NK-92 (cell line): Measurements from ENCODE around the gene NUP88.
"Not testable (repeated sequence)": the region's sequence is repeated elsewhere in the genome, so short reads cannot be mapped to it uniquely, and the experiment has no call there.

Source experiments
- DNase-seq: peaks from one replicate; lab custom pipeline; 2025; ENCODE audit not compliant: unreplicated experiment; lab: John Stamatoyannopoulos, UW

The NUP88 gene

DNA sequence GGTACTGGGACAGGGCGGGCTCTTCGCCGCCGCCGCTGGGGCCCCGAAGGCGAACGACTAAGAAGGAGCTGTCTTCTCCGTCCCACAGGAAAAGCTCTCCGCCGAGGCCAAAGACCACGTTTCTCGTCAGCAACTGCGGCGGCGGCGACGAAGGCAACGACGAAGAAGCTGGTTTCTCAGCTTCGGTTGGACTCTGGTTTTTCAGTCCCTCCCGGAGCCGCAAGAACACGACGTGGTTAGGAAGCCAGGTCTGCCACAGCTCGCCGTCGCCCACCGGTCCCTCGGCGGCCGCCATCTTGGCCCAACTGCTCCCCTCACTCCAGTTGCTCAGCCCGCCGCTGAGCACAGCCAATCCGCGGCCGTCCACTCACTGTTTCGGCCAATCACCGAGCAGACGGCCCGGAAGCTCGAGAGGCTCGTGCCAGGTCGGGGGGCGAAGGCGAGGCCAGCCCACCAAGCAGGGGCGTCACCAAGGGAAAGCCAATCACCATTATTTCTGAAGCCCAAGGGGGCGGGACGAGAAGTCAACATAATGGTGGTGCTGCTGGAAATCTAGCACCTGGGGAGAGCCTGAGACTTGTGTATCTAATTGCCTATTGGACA, at the start of gene NUP88:
TSS of gene NUP88 (minus strand) at position 307 of the 603 bp plus-strand sequence. CDS start at position 295, 12 bp downstream.
- DNase-seq, result peak; percentile 74

- no peak for DNase-seq
Measured at GRCh38 chr17:5468075-5468473, 48.6 kb upstream of the NUP88 start.

DNA sequence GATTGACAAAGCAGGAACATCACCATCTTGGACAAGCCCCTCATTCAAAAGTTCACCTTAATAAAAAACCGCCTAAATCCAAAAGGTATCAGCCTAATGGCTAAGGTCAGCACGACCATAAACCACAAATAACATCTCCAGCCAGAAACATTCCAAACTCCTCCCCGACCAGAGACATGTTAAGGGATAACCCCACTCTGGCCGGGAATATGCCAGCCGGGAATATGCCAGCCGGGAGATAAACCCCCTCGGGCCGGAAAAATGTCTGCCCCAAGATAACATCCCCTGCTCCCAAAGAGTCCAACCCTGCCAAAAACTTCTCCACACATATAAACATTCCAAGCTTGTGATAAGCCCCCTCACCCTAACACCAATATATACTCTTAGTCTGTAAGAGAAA, 48.0 kb upstream of the NUP88 start:
- no peak for DNase-seq

GRCh38 chr17:5466295-5466694, 46.8 kb upstream of the NUP88 start:
- DNase-seq, result no peak

GRCh38 chr17:5464717-5465507, 45.5 kb upstream of the NUP88 start:
- DNase-seq, result no peak

- no peak for DNase-seq
Measured at GRCh38 chr17:5446786-5447185, 27.3 kb upstream of the NUP88 start.

GRCh38 chr17:5444209-5444608, 24.7 kb upstream of the NUP88 start:
- no peak for DNase-seq

DNA sequence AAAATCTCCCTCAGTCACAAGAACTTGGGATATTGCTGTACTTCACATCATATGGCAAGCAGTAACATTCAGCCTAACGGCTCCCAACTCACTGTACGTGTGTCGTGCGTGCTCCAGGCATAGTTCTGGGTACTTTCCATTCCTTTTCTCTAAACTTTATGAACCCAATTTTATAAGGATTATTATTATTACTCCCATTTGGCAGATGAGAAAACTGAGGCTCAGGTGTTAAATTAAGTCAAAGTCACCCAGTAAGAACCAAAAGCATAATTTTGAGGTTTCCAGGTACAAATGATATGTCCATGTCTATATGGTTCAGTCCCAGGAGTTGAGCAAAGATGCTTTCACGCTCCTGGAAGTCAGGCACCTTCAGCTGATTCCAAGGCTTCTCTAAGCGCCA, 24.3 kb upstream of the NUP88 start:
- no peak for DNase-seq

GRCh38 chr17:5439446-5439764, 19.9 kb upstream of the NUP88 start:
- no peak for DNase-seq

GRCh38 chr17:5438716-5439445, 19.4 kb upstream of the NUP88 start, which contains the start of gene C1QBP:
C1QBP (minus strand) TSS chr17:5439155; CDS start chr17:5439073, 82 bp downstream.
- peak; percentile 25 for DNase-seq

DNA sequence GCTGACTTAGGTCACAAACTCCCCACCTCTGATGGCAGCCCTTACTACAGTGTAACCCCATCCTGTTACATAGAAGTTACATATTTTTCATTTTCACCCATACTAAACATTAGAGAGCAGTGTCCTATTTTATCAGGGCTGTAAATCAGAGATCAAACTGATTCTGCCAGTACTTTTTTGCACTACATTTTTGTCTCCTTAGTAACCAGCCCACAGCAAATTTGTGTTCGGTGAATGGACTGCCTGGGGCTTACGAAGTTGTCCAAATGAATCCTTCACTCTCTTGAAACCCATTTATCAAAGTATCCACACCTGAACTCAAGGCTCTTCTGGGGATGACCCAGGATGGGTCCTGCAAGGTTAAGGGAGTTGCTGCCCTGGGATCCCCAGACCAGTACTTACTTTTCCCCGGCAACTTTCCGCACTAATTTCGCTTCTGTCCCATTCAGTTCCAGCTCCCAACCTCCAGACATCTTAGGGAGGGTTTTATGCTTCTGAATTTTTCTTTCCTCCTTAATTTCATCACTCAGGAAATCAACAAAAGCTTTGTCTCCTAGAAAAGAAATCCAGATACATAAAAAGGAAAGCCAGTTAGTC, 18.4 kb upstream of the NUP88 start:
- DNase-seq, result no peak

DNA sequence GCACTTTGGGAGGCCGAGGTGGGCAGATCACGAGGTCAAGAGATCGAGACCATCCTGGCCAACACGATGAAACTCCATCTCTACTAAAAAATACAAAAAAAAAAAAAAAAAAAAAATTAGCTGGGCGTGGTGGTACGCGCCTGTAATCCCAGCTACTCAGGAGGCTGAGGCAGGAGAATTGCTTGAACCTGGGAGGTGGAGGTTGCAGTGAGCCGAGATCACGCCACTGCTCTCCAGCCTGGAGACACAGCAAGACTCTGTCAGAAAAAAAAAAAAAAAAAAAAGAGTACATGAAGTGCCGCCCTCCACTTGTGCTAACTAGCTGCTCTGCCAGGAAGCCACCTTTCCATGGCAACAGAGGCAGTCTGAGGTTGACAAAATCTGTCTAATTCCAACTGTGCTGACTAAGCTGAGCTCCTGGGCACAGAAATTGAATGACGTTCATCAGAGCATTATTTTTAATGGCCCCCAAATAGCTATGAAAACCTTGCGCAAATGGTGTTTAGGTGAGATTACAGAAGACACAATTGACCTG, 16.4 kb upstream of the NUP88 start:
- DNase-seq, result not testable (repeated sequence)

DNA sequence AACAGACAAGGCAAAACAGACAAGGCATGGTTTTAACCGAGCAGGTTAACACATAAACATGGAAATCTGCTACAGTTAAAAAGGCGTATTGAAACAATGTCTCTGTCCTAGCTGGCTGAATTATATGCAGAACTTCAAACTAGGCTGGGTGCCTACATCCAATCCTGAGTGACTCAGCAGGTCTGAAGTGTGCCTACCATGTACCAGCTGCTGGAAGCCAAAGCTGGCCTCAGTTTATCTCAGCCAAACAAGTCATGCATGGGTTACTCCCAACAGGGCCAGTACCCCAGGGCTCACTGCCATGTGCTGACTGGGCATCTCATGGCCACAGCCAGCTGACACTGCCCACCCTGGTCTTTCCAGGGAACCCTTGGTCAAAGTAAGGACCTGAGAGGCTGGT, 15.5 kb upstream of the NUP88 start:
- DNase-seq, result no peak

DNA sequence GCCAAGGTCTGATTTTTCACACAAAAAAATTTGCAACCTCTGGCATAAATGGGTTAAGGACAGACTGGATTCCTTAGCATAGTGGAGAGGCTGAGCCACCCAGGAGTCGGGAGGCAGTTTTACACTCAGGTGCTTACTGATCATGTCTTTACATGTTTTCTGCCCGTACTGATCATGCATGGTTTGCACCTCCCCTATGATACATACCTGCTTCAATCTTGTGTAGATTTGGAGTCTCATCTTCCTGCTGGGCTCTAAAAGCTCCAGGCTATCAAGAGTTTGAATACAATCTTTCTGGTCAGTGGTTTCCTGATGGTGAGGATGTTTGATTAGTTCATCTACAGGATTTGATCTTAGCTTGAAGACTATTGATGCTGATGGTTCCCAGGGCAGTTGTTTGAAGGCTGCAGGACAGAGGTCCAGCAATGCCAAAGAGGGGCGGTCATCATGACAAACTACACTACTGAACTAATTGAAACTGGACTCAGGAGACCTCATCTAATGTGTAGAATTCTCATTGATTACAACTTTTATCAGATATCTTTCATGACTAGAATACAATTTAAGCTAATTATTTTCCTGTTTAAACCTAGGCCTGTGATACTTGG, 12.6 kb upstream of the NUP88 start:
- no peak for DNase-seq

DNA sequence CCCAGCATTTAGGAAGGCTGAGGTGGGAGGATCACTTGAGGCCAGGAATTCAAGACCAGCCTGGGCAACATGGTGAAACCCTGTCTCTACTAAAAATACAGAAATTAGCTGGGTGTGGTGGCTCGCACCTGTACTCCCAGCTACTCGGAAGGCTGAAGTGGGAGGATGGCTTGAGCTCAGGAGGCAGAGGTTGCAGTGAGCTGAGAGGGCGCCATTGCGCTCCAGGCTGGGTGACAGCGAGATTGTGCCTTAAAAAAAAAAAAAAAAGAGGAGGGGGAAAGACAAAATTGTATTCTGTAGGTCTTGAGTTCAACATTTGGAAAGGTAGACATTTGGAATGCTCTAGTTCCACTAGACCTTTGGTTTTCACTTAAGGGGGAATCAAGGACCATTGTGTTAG, 11.8 kb upstream of the NUP88 start:
- not testable (repeated sequence) for DNase-seq

DNA sequence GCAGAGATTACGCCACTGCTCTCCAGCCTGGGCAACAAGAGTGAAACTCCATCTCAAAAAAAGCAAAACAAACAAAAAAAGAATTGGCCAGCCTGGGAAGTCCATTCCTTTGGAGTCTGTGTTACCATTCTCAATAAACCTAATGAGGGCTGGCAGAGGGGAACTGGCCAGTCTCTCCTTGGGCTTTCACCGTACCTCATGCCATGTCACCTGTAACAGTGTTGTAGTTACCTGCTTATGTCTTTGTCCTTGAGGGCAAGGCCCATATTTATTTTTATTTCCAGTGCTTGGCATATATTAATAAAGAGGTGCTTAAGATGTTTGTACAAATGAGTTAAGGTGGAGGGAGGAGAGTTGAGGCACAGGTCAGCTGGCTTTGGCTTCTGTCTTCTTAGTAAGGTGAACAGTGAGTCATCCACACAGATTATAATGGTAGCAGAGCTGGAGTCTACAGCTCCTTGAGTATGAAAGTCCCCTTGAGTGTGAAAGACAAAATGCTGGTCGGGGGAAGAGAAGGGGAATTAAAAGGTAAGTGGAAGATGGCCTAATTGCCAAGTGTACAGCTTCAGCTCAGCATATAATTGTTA, 11.0 kb upstream of the NUP88 start:
- DNase-seq, result no peak

DNA sequence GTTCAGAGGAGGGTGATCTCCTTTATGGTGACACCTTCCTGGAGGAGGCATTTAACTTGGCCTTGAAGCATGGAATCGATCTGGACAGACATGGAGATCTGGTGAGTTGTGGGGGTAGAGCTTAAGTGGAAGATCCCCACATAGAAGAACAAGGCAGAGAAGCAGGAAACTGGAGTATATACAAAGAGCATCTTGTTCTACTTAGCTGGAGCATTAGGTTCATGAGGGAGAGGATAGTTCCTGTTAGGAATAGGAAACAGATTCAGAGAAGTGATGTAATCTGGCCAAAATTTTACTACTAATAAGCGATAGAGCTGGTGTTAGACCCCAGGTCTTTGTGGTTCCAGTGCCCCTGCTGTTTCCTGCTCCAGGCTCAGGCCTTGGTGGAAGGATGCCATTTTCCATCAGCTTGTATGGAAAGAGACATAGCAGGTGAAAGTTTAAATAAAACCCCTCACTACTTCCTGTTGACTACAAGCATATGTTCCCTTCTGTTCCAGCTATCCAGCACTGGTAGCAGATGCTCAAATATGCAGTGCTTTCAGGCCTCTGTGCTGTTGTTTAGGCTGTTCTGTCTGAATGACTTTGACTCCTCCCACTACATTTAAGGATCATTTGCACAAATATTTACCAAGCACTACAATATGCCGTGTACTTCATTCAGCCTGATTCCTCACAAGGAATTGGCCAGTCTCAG, 9.9 kb upstream of the NUP88 start:
- DNase-seq, result no peak

- DNase-seq, result no peak
Measured at GRCh38 chr17:5425826-5426225, 6.4 kb upstream of the NUP88 start.

DNA sequence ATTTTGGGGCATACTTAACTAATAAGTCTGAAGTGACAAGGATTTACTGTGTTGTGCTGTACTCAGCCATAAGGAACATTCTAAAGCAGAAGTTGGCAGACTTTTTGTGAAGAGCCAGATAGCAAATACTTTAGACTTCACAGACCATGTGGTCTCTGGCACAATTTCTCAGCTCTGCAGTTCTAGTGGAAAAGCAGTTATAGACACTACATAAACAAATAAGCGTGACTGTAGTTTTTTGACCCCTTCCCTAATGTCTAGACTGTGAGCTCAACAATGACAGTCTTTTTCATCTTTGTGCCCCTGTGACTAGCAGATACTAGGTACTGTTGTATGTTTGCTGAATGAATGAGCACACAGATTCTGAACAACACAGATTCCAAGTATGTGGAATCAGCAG, 5.4 kb upstream of the NUP88 start:
- no peak for DNase-seq

DNA sequence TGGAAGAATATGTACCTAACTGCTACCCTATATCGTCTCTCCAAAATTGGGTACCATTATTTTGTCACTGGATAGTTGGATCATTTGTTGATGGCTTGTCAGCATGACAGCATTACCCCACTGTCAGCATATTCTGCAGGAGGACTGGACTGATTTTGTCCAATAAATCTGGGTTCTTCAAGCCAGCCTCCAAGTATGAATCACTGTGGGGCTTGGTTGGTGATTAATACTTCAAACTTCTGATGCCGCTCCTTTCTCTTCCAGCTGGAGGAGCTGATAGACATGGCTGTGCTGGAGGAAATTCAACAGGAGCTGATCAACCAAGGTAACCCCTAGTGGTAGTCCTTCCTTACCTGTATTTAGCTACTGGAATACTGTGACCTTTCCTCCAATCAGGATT, 3.0 kb upstream of the NUP88 start:
- DNase-seq, result no peak
